GM19468 (cell line): ENCODE results near the gene IGFBP2.

ENCODE experiments used
- ATAC-seq: cut with Tn5 transposase; IDR thresholded peaks from one replicate; pipeline ENCODE4 v1.9.1; 2021; ENCODE audit warnings: mild to moderate bottlenecking, moderate library complexity, moderate number of reproducible peaks; ENCODE audit not compliant: unreplicated experiment; ENCODE audit errors: extremely low read depth

IGFBP2 gene

DNA sequence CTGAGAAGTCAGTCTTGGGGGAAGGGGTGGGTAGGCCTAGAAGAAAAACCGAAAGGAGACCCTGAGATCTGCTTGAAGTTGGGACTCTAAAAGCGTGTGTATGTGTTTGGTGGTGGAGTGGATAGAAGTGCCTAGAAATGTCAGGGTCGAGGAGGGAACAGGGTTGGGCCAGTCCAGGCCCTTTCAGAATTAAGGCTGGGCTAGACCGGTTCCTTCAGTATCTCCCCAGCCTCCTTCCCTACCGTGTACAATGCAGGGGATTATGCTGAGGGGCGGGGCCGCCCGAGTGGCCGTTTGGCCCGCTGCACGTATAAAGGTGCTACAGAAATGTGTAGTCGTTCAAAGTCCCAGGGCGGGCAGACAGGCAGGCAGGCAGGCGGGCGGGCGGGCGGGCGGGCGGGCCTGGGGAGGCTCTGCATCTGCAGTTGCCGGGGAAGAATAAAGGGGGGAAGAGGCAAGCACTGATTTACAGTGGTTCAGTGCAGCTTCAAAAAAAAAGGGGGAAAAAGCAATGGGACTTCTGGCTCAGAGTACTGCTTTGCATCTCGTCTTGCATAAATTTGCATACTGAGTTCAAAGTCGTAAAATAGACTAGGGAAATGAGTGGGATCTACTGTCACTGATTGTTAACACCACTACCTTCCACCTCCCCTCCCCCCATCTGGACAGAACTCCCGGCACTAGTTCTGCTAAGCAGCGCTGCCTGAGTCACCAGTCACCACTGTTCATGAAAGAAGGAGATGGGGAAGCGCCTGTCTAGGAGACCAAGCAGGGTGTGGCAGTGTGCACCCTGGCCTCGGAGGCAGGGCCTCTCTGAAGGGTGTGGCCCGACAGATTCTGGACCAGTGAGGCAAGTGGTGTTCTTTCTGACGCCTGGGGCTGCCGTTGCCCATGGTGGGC lies 3.6 kb downstream of the IGFBP2 start:
- no peak for ATAC-seq

DNA sequence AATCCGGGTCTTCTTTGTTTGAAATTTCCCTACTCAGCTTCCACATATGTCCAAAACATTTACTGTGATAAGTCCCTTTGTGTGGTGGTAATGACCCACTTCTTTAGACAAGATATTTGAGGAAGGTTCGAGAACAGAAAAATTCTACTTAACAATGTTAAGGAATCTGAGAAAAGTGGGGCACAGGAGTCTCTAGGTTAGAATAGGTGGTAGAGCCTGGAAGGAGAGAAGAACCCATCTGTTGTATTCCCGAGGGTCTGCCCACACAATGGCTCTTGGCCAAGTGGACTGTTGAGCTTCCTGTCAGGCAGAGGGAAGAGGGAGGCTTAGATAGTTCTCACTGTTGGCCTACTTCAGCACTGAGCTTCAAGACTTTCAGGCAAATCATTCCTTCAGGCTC lies 4.3 kb downstream of the IGFBP2 start:
- ATAC-seq = no peak

DNA sequence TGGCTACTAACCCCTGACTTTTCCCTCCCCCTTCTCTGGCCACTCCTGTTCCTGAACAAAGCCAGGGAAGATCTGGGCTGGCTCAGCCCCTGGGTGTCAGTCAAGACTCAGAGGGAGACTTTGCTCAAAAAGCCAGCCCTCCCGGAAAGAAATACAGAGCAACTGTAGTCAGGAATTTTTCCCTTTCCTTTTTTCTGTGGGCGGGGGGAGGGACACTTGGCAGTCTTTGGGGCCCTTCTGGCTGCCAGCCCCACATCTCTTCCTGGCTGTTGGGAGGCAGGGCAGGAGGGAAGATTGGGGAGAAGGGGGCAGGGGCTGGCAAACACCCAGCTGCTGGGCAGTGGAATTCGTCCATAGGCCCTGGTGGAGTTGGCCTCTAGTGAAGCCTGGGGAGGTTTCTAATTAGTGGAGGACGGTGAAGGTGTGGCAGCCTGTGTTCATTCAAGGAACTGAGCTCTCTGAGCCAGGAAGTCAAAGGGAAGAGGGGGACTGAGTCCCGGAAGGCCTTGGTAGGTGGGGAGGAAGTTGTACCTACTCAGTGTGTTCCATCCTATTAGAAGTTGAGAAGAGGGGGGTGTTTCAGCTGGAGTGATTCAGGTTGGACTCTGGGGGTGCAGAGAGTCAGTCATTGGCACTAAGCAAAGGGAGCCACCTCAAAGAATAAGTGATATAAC lies 10.9 kb downstream of the IGFBP2 start:
- ATAC-seq = no peak

DNA sequence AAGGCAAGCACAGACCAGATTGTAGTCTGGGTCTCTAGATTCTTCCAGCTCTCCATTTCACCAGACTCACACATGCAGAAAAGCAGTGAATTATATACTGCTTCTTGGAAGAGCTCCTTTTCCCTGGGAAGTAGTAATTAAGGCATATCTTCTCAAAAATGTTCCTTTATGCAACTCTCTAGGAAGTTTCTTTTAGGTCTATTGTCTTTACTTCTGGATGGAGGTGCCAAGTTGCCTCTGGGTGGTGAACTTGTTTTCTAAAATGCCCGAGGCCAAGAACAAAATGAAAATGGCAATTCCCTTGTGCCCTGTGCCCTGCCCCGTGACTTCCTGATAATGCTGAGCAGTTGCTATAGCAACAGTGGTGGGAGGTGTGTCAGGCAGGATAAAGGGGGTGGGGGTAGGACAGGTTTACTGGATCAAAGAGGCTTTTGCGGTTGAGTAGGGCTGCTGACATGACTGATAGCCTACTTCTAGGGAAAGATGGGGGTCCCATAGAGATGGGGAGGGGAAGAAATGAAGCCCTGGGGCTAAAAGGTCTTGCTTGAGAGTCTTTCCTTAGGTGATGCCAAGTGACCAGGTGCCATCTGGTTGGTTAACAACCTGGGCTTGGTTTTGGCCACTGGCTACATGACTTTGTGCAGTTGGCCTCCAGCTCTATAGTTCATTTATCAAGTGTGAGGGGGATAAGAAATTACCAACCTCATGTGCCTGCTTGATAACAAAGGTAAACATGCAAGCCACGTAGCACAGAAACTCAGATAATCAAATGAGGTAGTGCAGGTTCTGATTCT lies 11.8 kb downstream of the IGFBP2 start:
- no peak for ATAC-seq

DNA sequence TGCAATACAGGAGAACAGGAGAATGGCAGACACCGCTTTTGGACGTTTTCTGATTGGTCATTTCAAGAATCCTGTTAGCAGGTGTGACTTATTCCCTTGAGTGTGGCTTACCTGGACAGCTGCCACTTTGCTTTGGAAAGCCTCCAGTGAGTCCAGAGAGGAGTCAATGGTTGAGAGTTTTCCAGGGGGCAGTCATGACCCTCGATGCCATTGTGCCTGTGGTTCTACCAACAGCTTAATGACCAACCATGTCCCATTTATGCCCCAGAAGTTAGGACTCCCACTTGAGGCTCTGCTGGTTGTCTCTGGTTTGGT lies 12.4 kb downstream of the IGFBP2 start:
- no peak for ATAC-seq

DNA sequence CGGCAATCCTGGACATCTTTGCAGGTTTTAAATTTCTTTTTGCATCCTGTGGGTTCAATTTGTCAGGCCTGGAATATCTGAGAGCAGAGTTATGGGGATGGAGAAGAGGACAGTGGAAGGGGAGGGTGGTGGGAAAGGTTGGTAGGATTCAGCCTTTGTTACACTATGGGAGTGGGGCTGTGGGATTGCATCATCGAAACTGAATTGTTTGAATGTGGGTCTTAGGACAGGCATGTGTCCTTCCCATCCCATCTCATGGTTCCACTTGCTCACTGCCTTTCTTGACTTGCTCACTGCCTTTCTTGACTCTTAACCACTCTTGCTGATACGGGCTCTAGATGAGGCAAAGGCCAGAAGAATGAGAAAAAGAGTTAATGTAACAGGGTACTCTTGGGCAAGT lies 12.9 kb downstream of the IGFBP2 start:
- ATAC-seq = no peak

DNA sequence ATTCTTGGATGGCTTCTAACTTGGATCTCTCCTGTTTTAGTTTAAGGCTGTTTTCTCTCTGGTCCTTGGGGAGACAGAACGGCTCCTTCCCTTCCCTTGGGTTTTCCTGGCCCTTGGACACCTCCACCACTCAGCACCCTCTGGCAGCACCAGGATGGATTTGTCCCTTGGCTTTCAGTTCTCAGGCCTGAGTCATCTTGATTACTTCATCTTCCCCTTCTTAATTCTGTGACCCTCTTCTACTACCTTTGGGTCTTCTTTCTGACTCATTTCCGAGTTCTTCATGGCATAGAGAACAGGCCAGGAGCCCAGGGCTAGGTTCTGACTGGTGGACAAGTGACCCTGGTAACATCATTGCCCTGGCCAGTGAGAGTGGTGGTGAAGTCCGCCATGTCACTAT lies 14.9 kb downstream of the IGFBP2 start:
- ATAC-seq = no peak

DNA sequence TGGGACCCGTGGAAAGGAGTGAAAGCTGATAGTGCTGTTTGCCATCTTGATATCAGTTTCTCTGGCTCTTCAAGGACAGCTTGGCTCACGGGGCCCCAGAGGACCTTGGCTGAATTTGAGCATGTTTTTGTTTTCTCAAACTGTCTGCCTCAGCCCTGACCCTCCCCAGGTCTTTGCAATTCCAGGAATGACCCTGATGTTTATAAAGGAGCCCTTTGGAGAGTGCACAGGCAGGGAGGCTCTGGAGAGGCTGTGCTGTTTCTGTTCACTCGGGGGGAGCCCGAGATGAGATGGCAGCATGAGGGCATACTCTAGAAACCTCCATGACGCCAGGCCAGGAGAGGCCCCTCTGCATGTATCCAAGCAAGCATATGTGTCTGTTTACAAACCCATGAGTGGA lies 16.4 kb downstream of the IGFBP2 start:
- no peak for ATAC-seq

DNA sequence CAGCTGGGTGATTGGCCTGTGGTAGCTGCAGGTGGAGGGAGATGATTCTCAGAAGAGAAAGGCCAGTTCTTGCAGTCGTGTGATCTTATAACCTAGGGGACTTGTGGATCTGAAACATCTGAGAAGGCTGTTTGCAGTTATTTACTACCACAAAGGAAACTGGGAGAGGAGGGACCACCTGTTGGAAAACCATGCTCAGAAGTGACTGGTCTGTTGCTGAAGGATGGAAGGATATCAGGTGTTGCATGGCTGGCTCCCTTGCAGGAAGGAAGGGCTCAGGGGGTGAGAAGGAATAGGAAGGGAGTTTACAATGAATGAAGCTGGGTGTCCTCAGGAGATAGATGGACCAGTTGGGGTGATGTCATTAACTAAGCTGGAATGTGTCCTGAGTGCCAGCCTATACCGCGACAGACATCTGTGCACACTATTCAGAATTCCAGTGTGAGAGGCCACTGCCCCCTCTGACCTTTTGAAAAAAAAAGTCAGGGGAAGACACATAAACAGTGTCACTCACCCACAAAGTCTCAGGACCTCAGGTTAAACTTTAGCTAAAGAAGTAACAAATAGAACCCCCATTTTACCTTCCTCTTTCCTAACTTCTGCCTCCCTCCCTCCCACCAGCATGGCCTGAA lies 17.5 kb downstream of the IGFBP2 start:
- ATAC-seq = no peak

DNA sequence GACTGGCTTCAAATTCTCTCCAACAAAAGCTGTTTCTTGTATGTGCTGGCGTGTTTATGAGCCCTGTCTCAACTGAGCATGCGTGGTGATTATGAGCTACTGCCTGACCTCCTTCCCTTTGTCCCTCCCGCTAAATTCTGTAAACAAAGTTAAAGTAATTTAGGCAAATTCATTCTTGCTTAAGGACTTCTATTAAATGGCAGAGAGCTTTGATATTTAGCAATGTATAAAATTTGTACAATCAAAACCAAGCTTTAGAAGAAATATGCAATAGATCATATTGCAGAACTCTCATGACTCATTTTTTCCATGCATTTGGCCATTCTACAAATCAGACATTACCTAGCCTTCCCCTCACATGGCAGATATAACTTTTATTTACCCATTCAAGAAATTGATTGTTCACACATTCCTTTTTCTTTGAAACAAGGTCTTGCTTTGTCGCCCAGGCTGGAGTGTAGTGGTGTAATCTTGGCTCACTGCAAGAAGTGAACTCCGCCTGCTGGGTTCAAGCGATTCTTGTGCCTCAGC lies 18.2 kb downstream of the IGFBP2 start:
- no peak for ATAC-seq

DNA sequence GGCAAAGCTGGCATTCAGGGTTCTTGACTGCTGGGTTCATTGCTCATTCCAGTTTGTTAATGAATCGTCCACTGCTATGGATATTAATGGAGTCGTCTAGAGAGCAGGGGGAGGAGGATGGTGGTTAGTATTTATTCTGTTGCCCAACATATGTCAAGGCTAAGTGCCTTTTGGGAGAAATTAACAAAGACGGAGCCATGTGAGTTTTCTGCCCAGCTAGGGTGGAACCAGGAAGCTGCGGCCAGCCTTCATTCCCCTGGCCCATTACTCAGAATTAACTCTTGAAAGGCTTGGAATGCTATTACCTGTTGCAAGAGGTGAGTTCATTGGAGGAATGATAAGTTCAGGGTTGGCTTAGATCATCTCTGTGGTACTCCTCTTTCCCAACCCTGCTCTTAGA lies 19.3 kb downstream of the IGFBP2 start:
- ATAC-seq = no peak

DNA sequence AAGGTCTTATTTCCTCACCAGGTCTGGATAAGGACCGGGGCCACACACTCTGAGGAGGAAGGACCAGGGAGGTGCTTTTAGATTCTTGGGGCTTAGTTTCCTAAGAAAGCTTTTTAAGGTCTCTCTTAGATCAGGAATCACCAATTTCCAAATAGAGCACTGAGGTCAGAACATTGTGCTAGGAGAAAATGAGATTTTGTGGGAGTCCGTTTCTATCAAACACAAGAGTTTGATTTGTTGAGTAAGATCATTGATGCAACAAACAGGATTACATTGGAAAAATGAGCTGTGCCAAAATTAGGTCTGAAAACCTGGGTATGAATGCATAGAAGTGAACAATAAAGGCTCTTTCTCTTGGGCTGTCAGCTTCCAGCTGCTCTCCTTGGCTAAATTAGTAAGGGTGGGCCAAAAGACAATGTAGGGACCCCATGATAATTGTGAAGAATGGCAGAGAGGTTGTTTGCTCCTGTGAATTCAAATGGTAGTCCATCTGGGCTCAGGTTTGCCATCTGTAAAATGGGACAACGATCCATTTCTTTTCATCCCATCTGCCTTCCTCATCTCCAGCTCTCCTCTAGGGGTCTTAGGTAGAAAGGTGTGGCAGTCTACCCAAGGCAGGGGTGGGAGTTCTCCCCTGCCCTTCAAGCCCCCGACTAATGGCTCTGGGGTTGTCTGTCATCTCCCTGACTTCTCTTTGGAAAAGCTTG lies 20.0 kb downstream of the IGFBP2 start:
- ATAC-seq = no peak

DNA sequence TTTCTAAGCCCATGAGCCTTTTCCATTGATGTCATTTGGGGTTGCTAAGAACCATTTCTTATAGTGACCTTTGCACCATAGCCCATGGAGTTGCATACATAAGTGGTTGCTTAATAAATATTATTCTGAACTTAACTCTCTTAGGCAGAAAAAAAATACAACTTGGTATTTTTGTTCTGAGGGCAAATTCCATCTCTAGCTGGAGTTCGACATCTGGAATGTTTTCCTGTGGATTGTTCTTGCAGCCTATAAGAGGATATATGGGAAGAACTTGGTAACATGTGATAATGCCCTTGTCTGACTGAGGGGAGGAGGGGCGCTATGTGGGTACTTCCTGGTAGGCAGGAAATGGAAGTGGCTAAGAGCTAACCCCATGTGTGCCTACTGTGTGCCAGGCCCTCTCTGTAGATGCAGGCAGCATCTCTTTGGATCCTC lies 20.7 kb downstream of the IGFBP2 start:
- no peak for ATAC-seq

DNA sequence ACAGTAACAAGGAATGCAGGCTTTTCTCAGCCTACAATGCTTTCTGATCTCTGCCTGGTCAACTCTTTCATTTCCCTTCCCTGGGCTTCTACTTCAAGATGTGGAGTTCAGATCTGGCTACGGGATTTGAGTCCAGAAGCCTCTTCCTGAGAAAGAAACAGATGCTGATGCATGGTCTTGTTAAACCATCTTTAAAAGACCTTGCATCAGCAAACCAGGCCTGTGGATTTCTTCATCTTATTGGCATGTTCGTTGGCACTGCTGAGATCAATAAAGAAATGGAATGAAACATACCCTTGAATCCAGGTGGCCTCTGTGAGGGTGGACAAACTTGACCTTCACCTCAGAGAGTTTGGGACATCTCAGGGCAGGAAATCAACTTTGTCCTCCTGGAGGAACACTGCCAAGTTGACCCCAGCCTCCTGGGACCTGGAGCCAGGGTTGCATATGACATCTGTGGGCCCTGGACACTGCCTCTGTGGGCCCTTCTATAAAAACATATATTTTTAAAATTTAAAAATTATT lies 21.4 kb downstream of the IGFBP2 start:
- ATAC-seq = no peak

DNA sequence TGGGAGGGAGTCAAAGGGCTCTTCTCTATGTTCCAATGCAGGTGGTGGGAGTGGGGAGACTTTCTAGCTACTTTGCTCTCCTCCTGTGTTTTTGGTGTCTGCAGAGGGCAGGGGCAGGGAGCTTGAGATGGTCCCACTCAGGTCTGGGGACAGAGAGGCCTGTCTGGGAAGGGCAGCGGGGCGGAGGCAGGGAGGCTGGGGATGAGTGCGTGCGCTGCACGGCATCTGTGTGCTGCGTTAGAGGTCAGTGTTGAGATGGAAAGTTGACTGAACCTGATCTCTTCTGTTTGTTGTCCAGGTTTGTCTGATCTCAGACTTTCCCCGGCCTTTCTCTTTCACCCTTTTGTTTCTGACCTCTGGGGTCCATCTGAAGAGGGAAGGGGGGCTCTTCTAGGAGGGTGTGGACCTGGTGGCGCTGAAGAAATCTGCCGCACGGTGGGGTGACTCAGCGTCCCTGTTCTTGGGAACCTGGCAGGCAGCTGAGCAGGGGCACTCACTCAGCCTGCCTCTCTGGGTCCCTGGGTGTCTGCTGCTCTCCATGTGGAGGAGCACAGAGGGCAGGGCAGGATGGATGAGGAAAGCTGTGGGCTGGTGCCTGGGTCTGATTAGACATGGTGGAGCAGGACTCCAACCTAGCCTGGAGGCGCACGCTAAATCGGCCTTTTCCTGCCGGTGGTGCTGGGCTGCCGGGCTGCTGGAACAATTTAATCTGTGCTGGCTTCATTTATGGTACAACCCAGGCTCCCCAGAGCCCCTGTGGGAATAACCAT lies 24.1 kb downstream of the IGFBP2 start:
- no peak for ATAC-seq

DNA sequence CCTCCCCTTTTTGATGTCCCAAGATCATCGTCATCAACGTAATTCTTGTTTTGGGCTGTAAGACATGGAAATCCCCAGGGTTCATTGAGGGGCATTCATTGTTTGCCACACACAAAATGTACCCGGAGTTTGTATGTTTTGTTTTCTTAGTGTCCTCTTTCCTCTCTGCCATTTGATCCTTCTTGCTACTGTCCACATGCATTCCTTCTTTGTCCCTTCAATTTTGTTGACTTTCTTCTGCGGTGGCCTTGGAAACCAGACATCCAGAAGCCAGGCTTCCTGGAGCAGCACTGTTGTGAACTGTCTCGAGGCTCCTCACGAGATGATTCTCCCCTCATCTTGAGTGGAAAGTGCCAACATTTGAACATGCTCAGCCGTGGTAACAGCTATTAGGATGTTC lies 24.8 kb downstream of the IGFBP2 start:
- ATAC-seq = no peak

DNA sequence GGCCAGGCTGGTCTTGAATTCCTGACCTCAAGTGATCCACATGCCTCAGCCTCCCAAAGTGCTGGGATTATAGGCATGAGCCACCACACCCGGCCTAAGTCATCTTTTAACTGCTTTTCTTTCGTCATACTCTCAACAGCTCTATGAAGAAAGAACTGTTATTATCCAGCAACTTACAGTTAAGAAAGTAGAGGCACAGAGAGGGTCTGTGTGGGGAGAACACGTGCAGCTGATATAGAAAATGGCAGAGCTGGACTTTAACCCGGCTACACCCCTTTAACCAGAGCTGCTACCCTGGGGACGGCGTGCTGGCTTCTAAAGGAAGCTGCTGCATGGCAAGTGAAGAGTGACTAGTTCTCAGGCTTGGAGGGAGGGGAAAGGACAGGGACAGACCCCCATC lies 25.5 kb downstream of the IGFBP2 start:
- ATAC-seq = no peak

DNA sequence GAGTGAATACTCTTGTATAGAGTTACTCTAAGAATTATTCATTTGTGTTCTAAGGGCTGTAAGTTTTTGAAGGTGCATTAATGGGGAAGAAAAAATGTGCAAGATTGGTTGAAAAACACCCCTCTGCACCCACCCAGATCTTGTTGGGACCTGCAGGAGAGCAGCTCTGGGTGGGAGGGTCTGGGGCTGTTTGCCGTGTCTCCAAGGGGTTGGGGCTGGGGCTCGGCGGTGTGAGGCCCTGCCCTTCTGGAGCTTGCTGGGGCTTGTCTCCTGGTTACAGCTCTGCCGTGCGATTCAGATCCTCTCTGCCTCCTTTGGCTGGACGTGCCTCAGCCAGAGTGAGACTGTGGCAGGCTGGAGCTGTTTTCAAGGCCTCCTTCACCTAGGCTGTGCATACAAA lies 26.1 kb downstream of the IGFBP2 start:
- ATAC-seq = no peak

DNA sequence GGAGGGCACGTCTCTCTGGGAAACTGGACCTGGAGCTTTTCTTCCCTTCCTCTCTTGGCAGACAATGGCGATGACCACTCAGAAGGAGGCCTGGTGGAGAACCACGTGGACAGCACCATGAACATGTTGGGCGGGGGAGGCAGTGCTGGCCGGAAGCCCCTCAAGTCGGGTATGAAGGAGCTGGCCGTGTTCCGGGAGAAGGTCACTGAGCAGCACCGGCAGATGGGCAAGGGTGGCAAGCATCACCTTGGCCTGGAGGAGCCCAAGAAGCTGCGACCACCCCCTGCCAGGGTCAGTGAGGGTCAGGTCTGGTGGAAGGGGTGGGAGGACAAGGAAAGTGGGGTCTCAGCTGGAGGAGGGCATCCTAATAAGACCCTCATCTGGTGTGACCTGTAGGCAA lies 27.3 kb downstream of the IGFBP2 start:
- no peak for ATAC-seq
